Stimulated activated CD4-positive, alpha-beta T cell treated with anti-CD3 and anti-CD28 coated beads, TNF-alpha, amount 100 ng/mL, for 1 hour (primary cell): ENCODE data around the gene RERE.
"Not testable (repeated sequence)": the region's sequence is repeated elsewhere in the genome, so short reads cannot be mapped to it uniquely, and the experiment has no call there.

Experiments used
- DNase-seq, 3 donors: peaks; one replicate each; pipeline ENCODE4 v3.0.0-alpha.2; 2020; ENCODE audit warnings: low read depth in 3 of 3, low spot score in 1 of 3

Gene RERE

DNA sequence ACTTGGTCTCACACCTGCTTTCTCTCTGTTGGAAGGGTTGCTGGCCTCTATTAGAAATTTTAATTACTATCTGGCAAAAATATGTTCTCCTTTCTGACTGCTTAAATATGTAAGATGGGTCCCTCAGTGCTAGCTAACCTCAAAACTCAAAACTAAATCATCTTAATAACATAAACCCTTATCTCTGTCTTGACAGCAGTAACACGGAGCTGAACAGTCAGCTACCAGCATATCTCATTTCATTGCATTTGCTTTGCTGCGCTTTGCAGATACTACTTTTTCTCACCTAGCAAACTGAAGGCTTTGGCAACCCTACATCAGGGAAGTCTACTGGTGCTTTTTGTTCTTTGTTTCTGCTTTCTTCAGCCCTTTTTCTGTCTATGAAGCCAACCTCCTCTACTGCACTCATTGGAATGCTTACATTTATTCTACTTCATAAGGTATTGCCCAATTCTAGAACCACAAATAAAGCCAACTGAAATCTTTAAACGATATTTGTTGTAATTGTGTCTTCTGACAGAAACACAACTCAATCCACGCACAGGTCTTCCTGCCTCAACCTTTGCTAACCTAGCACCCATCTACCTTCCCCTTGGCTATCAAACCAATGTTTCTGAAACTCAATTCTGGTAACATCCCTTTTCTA, 95.6 kb downstream of the RERE start:
- DNase-seq: no peak

DNA sequence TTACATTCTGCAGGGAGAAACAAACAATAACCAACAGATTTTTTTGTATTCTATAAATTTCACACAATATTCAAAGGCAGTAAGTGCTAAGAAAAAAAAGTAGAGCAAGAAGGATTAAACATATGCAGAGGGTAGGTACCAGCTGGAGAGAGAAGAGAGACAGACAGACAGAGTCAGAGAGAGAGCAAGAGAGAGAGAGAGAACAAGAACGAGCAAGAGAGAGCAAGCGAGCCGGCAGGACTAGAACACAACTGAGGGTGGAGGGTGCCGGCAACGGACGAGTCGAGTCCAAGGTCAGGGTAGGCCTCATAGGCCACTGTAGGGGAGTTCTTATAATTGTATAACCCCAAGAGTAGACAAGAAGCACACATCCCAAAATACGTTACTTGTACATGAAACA, 97.1 kb downstream of the RERE start:
- DNase-seq: no peak

DNA sequence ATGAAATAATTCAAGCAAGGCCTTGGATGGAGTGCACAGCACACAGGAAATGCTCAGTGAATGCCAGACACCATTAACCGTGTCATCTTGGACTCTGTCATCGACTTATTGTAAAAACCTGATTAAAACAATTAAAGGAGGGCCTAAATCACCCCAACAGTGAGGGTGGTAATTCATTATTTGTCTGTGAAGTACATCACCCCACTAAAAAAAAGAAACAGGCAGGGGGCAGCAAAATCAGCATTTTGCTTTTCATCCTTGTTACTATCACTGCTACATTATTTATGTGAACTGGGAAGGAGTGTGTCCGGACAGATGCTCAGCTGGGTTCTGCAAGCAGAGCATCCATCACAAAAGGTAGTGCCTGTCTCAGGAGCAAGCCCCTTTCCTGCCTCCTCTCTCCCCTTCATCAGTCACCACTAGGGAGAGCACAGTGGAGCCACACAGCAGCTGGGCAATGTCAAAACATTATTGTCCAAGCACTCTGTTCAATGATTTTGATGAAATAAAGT, 98.5 kb downstream of the RERE start:
- DNase-seq: no peak

DNA sequence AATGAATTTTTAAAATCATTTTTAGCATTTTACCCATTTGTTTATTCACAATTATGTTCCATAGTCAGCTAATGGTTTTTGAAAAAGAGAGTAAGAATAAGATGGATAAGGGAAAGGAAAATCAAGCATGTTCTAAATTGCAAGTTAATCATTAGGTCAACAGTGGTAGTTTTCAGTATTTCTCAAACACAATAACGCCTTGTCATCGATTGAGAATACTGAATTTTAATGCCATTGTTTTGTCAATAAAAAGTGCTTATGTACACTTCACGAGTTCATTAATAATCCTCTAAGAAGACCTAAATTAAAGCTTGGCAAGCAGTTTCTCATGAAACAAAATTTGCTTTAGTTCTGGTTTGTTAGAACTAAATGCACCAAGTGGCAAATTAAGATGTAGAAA, 100.3 kb downstream of the RERE start:
- DNase-seq: no peak

DNA sequence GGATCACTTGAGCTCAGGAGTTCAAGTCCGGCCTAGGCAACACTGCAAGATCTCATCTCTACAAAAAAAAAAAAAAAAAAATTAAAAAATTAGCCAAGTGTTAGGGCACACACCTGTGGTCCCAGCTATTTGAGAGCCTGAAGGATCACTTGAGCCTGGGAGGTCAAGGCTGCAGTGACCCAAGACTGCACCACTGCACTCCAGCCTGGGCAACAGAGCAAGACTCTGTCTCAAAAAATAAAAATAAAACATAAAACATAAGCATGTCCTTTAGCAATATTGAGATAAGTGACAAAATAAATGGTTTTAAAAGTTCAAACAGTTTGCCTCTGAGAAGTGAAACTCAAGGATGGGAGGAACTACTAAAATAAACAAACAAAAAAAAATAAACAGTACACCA, 101.2 kb downstream of the RERE start:
- no peak for DNase-seq

DNA sequence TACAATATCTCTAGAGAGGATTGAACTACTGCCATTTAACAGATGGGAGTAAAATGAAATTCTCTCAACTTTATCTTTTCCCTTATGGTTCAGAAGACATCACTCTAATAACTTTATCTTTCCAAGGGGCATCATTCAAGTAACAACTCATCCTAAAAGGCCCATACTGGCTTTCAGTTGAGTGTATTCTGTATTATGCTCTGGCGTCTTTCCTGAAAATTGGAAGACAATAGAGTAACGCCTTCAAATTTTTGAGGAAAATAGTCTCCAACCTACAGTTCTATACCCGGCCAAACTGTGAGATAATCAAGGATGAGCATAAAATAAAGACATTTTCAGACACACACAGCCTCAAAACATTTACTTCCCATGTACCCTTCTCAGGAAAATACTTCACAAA, 103.3 kb downstream of the RERE start:
- no peak for DNase-seq

DNA sequence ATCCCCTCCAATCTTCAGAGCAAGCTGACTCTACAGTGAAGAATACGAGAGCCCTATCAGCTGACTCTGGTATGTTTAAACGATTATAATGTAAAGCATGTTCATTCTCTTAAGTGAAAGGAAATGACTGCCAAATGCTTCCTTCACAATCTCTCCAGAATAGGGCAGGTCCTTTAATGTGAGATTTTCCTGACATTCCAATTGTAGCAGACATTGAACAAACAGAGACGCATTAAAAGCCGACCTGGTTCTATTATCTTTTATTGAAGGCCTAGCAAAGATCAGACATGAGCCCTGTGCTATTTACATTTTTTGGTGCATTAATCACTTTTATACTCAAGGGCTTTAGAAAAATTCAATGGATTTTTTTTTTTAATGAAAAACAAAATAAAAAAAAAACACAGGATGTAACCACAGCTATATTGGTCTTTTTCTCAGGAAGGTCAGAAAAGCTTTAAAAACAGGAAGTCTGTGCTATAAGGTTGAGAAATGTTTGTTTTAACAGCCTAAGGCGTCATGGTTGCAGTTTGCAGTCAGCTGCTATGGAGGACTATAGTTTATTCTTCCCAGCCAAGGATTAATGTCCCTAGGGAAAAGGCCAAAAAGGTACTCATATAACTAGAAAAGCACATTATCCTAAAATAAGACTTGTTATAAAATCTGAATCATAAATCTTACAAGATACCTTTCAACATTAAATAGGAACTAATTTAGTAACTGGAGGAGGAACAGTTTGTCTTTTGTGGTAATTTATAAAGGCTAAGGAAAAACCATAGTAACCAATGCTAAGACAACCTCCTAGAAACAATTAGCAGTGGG, 104.8 kb downstream of the RERE start:
- DNase-seq: no peak

DNA sequence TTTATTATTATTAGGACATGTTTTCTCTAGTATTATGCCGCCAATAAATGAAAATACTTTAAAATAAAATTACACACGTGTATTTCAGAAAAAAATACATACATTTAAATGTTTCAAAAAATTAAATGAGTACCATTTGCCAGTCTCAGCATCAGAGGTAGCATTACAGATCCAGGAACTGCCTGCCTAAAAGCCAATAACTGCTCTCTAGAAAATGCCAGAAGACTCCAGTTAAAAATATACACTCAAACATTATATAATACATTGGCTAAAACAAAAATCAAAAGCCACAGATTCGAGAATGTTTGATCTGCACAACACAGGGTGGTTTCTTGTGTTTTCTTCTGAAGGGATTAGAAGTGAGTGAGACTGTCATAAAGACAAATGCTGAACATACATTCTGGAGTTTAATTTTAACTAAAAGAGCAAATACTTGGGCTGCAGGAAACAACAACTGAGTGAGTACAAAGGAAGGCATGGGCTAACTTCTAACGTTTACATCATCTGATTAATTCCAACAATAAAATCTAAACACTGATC, 105.5 kb downstream of the RERE start:
- no peak for DNase-seq

DNA sequence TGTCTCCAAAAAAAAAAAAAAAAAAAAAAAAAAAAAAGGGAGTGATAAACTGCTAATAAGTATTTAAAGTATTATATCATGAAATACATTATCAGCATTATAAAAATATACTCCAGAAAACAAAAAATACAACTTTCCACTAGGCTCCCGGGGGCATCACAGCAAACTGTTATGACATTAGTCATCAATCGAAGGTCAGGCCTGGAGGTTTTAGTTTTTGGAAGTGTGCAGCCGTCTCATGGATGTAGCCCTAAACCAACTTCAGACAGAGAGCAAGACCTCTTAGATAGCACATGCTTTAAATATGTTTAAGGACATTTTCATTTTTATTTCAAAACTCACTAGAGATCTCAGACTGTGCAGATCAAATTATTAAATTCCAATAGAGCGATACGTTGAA, 106.3 kb downstream of the RERE start:
- DNase-seq: no peak

DNA sequence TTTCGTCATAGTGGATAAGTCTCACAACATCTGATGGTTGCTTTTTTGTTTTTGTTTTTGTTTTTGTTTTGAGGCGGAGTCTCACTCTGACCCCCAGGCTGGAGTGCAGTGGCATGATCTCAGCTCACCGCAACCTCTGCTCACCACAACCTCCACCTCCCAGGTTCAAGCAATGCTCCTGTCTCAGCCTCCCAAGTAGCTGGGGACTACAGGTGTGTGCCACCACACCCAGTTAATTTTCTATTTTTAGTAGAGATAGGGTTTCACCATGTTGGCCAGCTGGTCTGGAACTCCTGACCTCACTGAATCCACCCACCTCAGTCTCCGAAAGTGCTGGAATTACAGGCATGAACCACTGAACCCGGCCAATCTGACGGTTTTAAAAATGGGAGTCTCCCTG, 109.2 kb downstream of the RERE start:
- no peak for DNase-seq

DNA sequence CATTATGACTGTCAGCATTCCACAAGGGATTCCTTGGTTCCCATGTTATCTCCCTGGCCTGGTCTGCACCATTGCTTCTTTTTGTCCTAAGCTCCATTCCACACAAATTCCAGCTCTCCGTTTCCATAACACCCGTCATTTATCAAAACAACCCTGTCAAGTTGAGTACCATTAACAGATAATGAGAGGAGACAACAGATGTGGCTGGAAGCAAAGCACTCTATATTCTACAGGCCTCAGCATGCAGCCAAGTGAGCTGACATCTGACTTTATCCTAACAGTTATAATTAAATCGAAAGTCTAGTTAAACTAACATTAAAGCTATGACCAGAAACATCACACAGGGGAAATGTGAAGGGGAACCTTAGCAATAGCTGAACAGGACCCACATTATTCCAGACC, 110.4 kb downstream of the RERE start:
- DNase-seq: no peak

DNA sequence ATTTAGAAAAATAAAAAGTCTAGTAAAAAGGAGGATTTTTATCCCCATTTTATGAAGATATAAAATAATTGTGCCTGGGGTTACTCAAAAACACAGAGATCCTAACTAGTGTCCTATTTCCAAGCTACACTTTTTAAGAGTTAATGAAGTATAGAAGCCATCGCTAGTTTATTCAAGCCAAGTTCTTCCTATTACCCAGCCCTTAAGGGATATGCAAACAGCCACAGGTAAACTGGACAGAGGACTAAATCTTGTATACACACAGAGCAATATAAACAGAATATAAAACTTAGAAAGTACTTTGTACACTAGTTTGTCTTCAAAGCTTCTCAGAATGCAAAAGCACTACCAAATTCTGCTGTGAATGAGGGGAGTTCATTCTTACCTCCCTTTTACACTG, 111.1 kb downstream of the RERE start:
- DNase-seq: no peak

DNA sequence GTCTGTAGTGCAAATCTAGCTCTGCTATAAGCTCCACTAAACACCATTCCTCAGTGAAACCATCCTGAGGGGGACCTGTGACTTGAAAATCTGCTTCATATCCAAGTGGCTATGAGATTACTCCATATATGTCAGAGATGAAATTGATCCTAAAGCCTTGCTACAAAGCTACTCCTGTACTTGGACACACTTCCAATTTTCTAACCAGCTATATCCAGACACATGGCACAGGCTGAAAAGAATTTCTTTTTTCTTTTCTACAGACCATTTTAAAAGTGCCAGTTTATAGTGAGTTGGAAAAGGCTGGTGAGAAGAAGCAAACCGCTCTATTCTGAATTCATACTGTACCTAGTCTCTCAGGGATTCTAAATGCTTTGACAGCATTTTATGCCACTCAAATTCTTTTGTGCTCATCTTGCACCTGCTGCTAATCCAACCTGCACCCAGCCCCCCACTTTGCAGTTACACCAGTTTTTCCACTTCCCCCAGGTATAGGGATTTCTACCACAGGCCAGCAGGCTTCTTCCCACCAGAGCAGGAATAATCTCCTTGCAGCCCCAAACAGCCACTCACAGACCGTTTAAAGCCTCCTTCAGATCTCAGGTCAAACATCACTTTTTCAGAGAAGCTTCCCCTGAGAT, 112.5 kb downstream of the RERE start:
- no peak for DNase-seq

DNA sequence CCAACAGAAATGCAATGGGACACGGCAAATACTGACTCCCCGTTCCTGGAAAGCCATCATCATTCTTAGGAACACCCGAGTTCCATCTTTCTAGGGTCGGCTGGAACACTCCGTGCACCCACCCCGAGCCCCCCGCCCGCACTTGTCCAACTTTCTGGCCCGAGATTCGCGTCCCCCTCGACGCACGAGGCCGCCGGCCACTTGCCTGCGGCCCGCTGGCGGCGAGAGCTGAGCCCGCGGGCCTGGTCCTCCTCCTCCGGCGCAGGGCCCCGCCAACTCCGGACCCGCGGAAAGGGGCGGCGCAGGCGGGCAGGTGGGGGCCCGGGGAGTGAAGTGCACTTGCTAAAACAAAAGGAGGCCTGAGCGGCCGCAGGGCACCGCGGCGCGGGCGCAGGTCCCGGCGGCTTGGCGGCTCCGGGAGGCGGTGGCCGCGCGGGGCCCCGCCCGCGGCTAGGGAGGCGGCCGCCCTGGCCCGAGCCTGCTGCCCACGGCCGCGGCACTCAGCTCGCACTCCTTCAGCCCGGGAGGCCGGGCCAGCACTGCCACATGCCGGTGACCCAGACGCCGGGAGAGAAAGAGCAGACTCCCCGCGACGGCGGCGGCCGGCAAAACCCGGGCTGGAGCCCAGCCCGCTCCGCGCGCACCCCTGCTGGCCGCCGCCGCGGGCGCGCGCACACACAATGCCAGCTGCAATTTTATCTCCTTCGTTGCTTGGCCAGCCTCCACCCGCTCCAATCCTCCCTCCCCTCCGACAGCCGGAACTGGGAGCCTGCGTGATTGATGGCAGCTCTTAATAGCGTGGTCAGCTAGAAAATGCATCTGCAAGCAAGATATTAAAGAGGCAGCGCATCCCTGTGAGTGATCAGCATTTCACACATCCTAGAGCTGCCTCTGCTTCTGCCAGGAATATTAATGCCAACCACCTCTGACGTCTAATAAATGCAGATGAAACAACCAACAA, 114.3 kb downstream of the RERE start:
- peak in 2 of 3 donors; percentile 1 to 43 for DNase-seq

DNA sequence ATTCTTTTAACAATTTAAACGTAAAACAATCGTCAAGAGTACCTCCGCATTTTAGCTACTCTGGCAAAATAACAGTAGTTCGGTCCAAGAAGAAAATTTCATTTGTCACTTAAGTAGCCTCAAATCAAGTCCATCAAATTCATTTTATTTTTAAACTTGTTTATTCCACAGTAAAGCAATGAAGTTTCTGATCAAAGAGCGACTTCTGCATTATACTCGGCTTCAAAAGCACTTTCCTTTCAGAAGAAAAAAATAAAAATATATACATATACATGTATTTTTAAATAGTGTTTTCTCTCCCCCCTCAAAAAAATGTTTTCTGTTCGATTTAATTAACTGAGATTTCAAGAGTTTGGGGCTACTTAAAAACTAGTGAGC, 115.0 kb downstream of the RERE start:
- no peak for DNase-seq

DNA sequence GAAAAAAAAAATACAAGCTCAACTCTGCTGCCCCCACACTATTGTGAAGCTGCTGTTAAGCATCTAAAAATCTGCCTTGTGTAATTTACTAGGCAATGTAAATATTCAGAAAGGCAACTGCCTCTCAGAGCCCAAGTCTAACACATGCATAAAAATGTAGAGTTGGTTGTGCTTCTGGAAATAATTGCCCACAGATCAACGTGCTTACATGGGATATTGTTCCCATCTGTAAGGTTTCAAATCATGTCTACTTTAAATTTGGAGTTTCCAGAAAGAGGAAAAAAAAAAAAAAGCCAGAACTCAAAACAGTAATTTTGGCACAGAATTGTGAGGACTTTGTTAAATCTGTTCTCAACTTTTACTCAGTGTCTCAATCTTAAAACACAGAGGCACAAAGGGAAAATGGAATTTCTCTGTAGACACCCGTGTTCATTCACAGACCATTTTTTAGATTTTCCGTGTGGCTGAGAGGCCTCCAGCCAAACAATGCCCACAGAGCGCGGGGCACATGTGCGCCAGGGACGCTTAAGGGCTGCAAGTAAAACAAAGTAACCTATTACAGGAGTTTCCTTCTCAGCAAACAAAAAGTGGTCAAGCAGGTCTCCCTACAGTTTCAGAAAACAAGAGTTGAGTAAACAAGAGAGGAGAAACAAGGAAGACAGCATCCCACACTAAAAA, 115.5 kb downstream of the RERE start:
- no peak for DNase-seq

DNA sequence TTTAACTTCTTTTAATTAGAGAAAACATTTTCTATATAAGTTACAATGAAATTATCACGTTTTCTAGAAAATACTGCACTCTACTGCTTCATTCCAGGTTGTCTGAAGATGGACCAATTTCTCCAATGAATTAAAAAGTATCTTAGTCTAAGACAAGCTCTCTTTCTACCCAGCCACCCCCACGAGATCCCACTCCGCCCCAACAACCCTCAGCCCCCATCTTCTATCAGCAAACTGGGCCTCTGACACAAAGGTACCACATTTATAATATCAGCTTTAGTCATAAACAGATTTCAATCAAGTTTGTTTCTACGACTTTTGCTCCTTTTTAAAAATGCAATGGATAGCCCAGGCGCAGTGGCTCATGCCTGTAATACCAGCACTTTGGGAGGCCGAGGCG, 117.8 kb downstream of the RERE start:
- DNase-seq: no peak

DNA sequence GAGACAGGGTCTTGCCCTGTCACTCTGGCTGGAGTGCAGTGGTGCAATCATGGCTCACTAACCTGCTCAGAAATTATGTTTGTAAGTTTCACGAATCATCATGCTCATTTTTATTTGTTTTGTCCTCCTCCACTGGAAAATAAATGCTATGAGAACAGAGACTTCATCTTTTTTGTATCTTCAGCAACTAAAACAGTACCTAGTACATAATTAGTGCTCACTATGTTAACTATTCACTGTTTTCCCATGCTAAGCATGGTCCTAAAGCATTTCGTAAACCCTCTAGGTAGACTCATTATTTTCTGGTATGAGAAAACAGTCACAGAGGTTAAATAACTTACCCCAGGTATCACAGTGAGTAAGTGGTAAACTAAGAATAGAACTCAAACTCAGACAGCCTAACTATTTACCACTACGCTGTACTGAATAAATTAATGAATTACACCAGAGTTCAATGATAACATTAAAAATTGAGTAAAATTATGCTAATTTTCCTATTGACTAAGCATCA, 118.4 kb downstream of the RERE start:
- no peak for DNase-seq

DNA sequence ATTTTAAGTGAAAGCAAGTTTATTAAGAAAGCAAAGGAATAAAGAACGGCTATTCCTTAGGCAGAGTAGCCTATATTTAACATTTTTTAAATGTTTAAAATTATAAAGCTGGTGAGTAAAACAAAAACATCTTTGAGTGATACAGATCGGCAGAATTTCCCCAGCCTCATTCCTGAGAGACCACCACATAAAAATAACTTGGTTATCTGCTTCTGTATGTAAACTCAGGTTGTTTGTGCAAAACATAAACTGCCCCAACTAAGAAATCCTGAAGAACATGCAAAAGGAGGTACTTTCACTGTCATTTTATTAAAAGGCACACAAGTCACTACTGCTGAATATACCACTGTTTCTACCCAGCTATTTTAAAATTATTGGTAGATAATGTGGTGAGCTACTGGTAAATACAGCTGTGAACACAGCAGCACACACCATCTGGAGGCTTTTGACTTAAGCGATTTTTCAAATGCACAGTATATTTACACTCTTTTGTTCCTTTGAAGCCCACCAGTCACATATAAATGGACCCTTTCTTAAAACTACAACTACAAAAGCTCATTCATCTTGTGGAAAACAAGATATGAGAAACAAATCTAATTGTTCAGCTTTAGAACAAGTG, 119.3 kb downstream of the RERE start:
- DNase-seq: no peak

DNA sequence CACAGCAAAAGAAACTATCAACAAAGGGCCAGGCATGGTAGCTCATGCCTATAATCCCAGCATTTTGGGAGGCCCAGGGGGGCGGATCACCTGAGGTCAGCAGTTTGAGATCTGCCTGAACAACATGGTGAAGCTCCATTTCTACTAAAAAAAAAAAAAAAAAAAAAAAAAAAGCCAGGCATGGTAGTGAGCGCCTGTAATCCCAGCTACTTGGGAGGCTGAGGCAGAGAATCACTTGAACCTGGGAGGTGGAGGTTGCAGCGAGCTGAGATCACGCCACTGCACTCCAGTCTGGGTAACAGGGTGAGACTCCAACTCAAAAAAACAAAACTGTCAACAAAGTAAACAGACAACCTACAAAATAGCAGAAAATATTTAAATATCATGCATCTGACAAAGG, 122.0 kb downstream of the RERE start:
- not testable (repeated sequence) for DNase-seq
